H9 (cell line): ENCODE data around the gene RGL4. TPM values are rescaled to one million over a fixed set of nuclear protein-coding genes. Genes with fewer than 3 reads are reported as not detected.

Experiments
- DNase-seq: peaks from one replicate; pipeline ENCODE4 v3.0.0-alpha.2; 2017
- H2AFZ ChIP-seq: one replicate; pipeline ENCODE4 v1.6.1; 2013; ENCODE audit warnings: mild to moderate bottlenecking, low read length, control low read depth, moderate library complexity
- H2AK5ac ChIP-seq: 2 replicates; pipeline ENCODE4 v1.6.1; 2013; ENCODE audit warnings: low read length, control low read depth, mixed read lengths; ENCODE audit not compliant: insufficient read length
- H2BK120ac ChIP-seq: one replicate; pipeline ENCODE4 v1.6.1; 2013; ENCODE audit warnings: low read depth, mild to moderate bottlenecking, low read length, control low read depth, inconsistent platforms; ENCODE audit not compliant: poor library complexity, severe bottlenecking
- H2BK12ac ChIP-seq: 2 replicates; pipeline ENCODE4 v1.6.1; 2013; ENCODE audit warnings: low read length, control low read depth, mixed read lengths, low read depth; ENCODE audit not compliant: insufficient read length
- H2BK15ac ChIP-seq: 2 replicates; pipeline ENCODE4 v1.6.1; 2013; ENCODE audit warnings: low read depth, low read length, control low read depth
- H2BK20ac ChIP-seq: one replicate; pipeline ENCODE4 v1.6.1; 2013; ENCODE audit warnings: low read depth, mild to moderate bottlenecking, low read length, control low read depth, inconsistent platforms; ENCODE audit not compliant: poor library complexity, severe bottlenecking
- H2BK5ac ChIP-seq: 2 replicates; pipeline ENCODE4 v1.6.1; 2013; ENCODE audit warnings: low read length, control low read depth, mixed read lengths; ENCODE audit not compliant: insufficient read length
- H3K14ac ChIP-seq: 2 replicates; pipeline ENCODE4 v1.6.1; 2013; ENCODE audit warnings: low read length, control low read depth; ENCODE audit not compliant: insufficient read depth
- H3K18ac ChIP-seq: 2 replicates; pipeline ENCODE4 v1.6.1; 2013; ENCODE audit warnings: low read depth, mild to moderate bottlenecking, mixed read lengths, low read length, control low read depth; ENCODE audit not compliant: insufficient read length
- H3K23ac ChIP-seq: 2 replicates; pipeline ENCODE4 v1.6.1; 2013; ENCODE audit warnings: low read length, control low read depth, mixed read lengths, low read depth; ENCODE audit not compliant: insufficient read length
- H3K23me2 ChIP-seq: 2 replicates; pipeline ENCODE4 v1.6.1; 2013; ENCODE audit warnings: low read depth, mild to moderate bottlenecking, mixed read lengths, low read length, control low read depth; ENCODE audit not compliant: insufficient read length, poor library complexity, severe bottlenecking
- H3K27ac ChIP-seq: 2 replicates; pipeline ENCODE4 v1.5.1; 2013; ENCODE audit warnings: low read length, control low read depth, mixed read lengths, low read depth; ENCODE audit not compliant: insufficient read length
- H3K27me3 ChIP-seq: 2 replicates; pipeline ENCODE4 v1.6.1; 2013; ENCODE audit warnings: low read length, control low read depth, inconsistent platforms; ENCODE audit not compliant: insufficient read depth
- H3K4ac ChIP-seq: 2 replicates; pipeline ENCODE4 v1.6.1; 2013; ENCODE audit warnings: low read depth, mild to moderate bottlenecking, control low read depth, inconsistent platforms, low read length, moderate library complexity
- H3K4me1 ChIP-seq: 2 replicates; pipeline ENCODE4 v1.6.1; 2013; ENCODE audit warnings: low read length, control low read depth, inconsistent platforms; ENCODE audit not compliant: insufficient read depth
- H3K4me2 ChIP-seq: 2 replicates; pipeline ENCODE4 v1.6.1; 2013; ENCODE audit warnings: low read length, control low read depth, mixed read lengths; ENCODE audit not compliant: insufficient read length, insufficient read depth
- H3K56ac ChIP-seq: 2 replicates; pipeline ENCODE4 v1.6.1; 2013; ENCODE audit warnings: low read depth, mild to moderate bottlenecking, mixed read lengths, low read length, control low read depth; ENCODE audit not compliant: insufficient read length
- H3K79me1 ChIP-seq: 2 replicates; pipeline ENCODE4 v1.6.1; 2013; ENCODE audit warnings: low read depth, mild to moderate bottlenecking, moderate library complexity, low read length, control low read depth, inconsistent platforms; ENCODE audit not compliant: insufficient read depth, poor library complexity, severe bottlenecking
- H3K79me2 ChIP-seq: 2 replicates; pipeline ENCODE4 v1.6.1; 2013; ENCODE audit warnings: low read length, control low read depth, inconsistent platforms; ENCODE audit not compliant: insufficient read depth
- H3K9ac ChIP-seq: 2 replicates; pipeline ENCODE4 v1.6.1; 2013; ENCODE audit warnings: low read length, control low read depth, mixed read lengths; ENCODE audit not compliant: insufficient read length; ENCODE audit errors: extremely low read depth
- H3K9me3 ChIP-seq: one replicate; pipeline ENCODE4 v1.6.1; 2013; ENCODE audit warnings: low read depth, low read length, inconsistent platforms; ENCODE audit not compliant: control insufficient read depth
- H3T11ph ChIP-seq: one replicate; pipeline ENCODE4 v1.6.1; 2013; ENCODE audit warnings: mild to moderate bottlenecking, low read length, control low read depth, inconsistent platforms
- H4K20me1 ChIP-seq: one replicate; pipeline ENCODE4 v1.6.1; 2013; ENCODE audit not compliant: control insufficient read depth, insufficient read length, insufficient read depth
- H4K5ac ChIP-seq: 2 replicates; pipeline ENCODE4 v1.6.1; 2013; ENCODE audit warnings: low read depth, mild to moderate bottlenecking, mixed read lengths, low read length, control low read depth; ENCODE audit not compliant: insufficient read length
- H4K8ac ChIP-seq: replicated peaks from 2 replicates; pipeline ENCODE4 v1.6.1; 2013; ENCODE audit warnings: low read length, control low read depth, mixed read lengths, low read depth; ENCODE audit not compliant: insufficient read length
- H4K91ac ChIP-seq: 2 replicates; pipeline ENCODE4 v1.6.1; 2013; ENCODE audit warnings: low read depth, mild to moderate bottlenecking, moderate library complexity, mixed read lengths, low read length, control low read depth; ENCODE audit not compliant: insufficient read length
- H3K27ac Mint-ChIP-seq, 3 experiments: 2 replicates in 2 of 3; 3 replicates in 1 of 3; pipeline ENCODE4 v1.8.0; 2020 to 2021; ENCODE audit warnings: mixed read lengths in 3 of 3, mild to moderate bottlenecking in 1 of 3, moderate library complexity in 1 of 3
- H3K27me3 Mint-ChIP-seq: 2 replicates; pipeline ENCODE4 v1.8.0; 2021; ENCODE audit warnings: low read depth, mild to moderate bottlenecking, moderate library complexity, mixed read lengths
- H3K36me3 Mint-ChIP-seq, 3 experiments: 2 replicates in 2 of 3; 3 replicates in 1 of 3; pipeline ENCODE4 v1.8.0; 2020 to 2021; ENCODE audit warnings: low read depth in 3 of 3, mixed read lengths in 3 of 3; ENCODE audit not compliant: insufficient read depth in 1 of 3
- H3K4me1 Mint-ChIP-seq, 2 experiments: 2 replicates each; pipeline ENCODE4 v1.8.0; 2020; ENCODE audit warnings: mixed read lengths in 2 of 2
- H3K4me3 Mint-ChIP-seq, 2 experiments: 2 replicates in 1 of 2; 3 replicates in 1 of 2; pipeline ENCODE4 v1.8.0; 2020 to 2021; ENCODE audit warnings: mild to moderate bottlenecking in 2 of 2, mixed read lengths in 2 of 2, moderate library complexity in 1 of 2
- H3K9me3 Mint-ChIP-seq, 2 experiments: 2 replicates in 1 of 2; 3 replicates in 1 of 2; pipeline ENCODE4 v1.8.0; 2020; ENCODE audit warnings: mild to moderate bottlenecking in 2 of 2, mixed read lengths in 2 of 2, moderate library complexity in 1 of 2
- CTCF ChIP-seq: fragments of 200-600 bp; sonication (generic); conservative IDR thresholded peaks from 3 replicates; pipeline ENCODE4 v1.8.0; 2021; ENCODE audit warnings: antibody characterized with exemption, mild to moderate bottlenecking
- WGBS: extraction: QIAGEN DNeasy Blood & Tissue Kit; methylation state at CpG from one replicate; pipeline ENCODE4 v1.1.7; 2013; ENCODE audit warnings: missing lambda C conversion rate, low lambda C conversion rate, mixed read lengths; ENCODE audit not compliant: insufficient read length; ENCODE audit errors: extremely low coverage; 5-methylcytosine and 5-hydroxymethylcytosine counted together
- total RNA-seq: library from RNA; stranded (reverse); gene quantifications from 2 replicates; pipeline ENCODE4 v1.2.1, GENCODE V29; 2021

Gene RGL4
- total RNA-seq, 1 experiment from 2014 or later, result not detected

- Mint-ChIP-seq H3K36me3 (peaks cover 16 to 25% (median 18%) of the 10 kb centered on the region in 3 experiments), H3K4me3 (no peak overlapping the region; a peak in 1 of 5 replicates), H3K27ac (no peak overlapping the region), H3K4me1 (no peaks in the 10 kb centered on the region; a peak in 1 of 4 replicates), H3K9me3 (no peaks in the 10 kb centered on the region), H3K27me3 (no peaks in the 10 kb centered on the region)
- Histone ChIP-seq H3K23ac (no peak overlapping the region), H2BK15ac (no peak overlapping the region), H3K79me2 (no peaks in the 10 kb centered on the region), H3K56ac (no peak overlapping the region), H2BK12ac (no peak overlapping the region), H3K4me2 (no peak overlapping the region), H4K5ac (no peak overlapping the region), H3K18ac (no peak overlapping the region), H4K91ac (no peak overlapping the region), H3K27ac (no peak overlapping the region), H3K79me1 (no peaks in the 10 kb centered on the region), H3K14ac (no peak overlapping the region), H4K20me1 (no peaks in the 10 kb centered on the region), H2BK5ac (no peak overlapping the region), H3K23me2 (no peaks in the 10 kb centered on the region), H3K9ac (no peak overlapping the region), H3K9me3 (no peaks in the 10 kb centered on the region), H2BK120ac (no peak overlapping the region), H2AFZ (no peak overlapping the region), H3T11ph (no peak overlapping the region), H2BK20ac (no peak overlapping the region), H4K8ac (no peak overlapping the region), H2AK5ac (no peak overlapping the region), H3K27me3 (no peaks in the 10 kb centered on the region), H3K4ac (no peak overlapping the region), H3K4me1 (no peaks in the 10 kb centered on the region; the same call in 1 of the 2 replicates)
- DNase-seq, result no peak
- no peak for TF ChIP-seq CTCF
- no CpG with 5 or more reads among the region's 7 CpGs for WGBS
Observed at GRCh38 chr22:23742505-23743264, 51.9 kb downstream of the RGL4 start.
